ENCODE measurements around the gene PPL.
"Not testable (repeated sequence)": the region's sequence is repeated elsewhere in the genome, so short reads cannot be mapped to it uniquely, and the experiment has no call there.

The PPL gene

GRCh38 chr16:4933871-4934395, 3.0 kb downstream of the PPL start:
- no peak for DNase-seq

GRCh38 chr16:4933433-4933832, 3.5 kb downstream of the PPL start:
- DNase-seq: no peak

- DNase-seq: no peak
These were observed 5.6 kb downstream of the PPL start for GRCh38 chr16:4931381-4931780.

- not testable (repeated sequence) for DNase-seq
These were observed 7.3 kb downstream of the PPL start for GRCh38 chr16:4929619-4930018.

- no peak for DNase-seq
These were observed 8.7 kb downstream of the PPL start for GRCh38 chr16:4928227-4928626.

- DNase-seq: no peak
These were observed 9.3 kb downstream of the PPL start for GRCh38 chr16:4927661-4928060.

- DNase-seq: no peak
These were observed 10.0 kb downstream of the PPL start for GRCh38 chr16:4926928-4927327.

GRCh38 chr16:4925791-4926190, 11.2 kb downstream of the PPL start:
- DNase-seq: no peak

GRCh38 chr16:4925293-4925607, 11.7 kb downstream of the PPL start:
- DNase-seq: peak in 1 of 2 experiments; percentile 47

GRCh38 chr16:4924593-4925292, 12.2 kb downstream of the PPL start:
- peak; percentile 26 to 46 for DNase-seq

GRCh38 chr16:4923853-4924252, 13.1 kb downstream of the PPL start:
- no peak for DNase-seq

- no peak for DNase-seq
These were observed 14.1 kb downstream of the PPL start for GRCh38 chr16:4922721-4923342.

GRCh38 chr16:4920826-4921225, 16.1 kb downstream of the PPL start:
- no peak for DNase-seq

GRCh38 chr16:4918781-4919251, 18.1 kb downstream of the PPL start:
- DNase-seq: no peak

- DNase-seq: no peak
These were observed 19.8 kb downstream of the PPL start for GRCh38 chr16:4917117-4917516.

GRCh38 chr16:4915226-4915761, 21.7 kb downstream of the PPL start:
- no peak for DNase-seq

GRCh38 chr16:4914528-4915225, 22.3 kb downstream of the PPL start:
- no peak for DNase-seq

- no peak for DNase-seq
These were observed 23.0 kb downstream of the PPL start for GRCh38 chr16:4913774-4914525.

GRCh38 chr16:4913130-4913773, 23.7 kb downstream of the PPL start:
- DNase-seq: no peak

GRCh38 chr16:4911970-4912386, 25.0 kb downstream of the PPL start:
- no peak for DNase-seq

- DNase-seq: no peak
These were observed 26.1 kb downstream of the PPL start for GRCh38 chr16:4910828-4911227.

GRCh38 chr16:4909825-4910224, 27.1 kb downstream of the PPL start:
- no peak for DNase-seq

All from SHP77 (cell line).